ENCODE measurements around the gene EIF2D. TPM values are rescaled to one million over a fixed set of nuclear protein-coding genes. Genes with fewer than 3 reads are reported as not detected.

The EIF2D gene
- total RNA-seq, 1 donor from 2014 or later = 47.0 TPM

- no peaks in the 10 kb centered on the region for H3K27me3 ChIP-seq (ENCODE audit: low read depth)
- ATAC-seq = peak; percentile 40 to 43
- DNase-seq = peak; percentile 64
- H3K4me1 ChIP-seq = peaks cover 85% of the 10 kb centered on the region
- peaks cover 12% of the 10 kb centered on the region for H3K36me3 ChIP-seq
- H3K4me3 ChIP-seq = peak overlapping the region; percentile 65
- intact Hi-C loops (cut with DNase I) = no loop called here
- TF ChIP-seq CTCF (IDR thresholded peaks at IDR 0.05) = no peak
- no peaks in the 10 kb centered on the region for H3K9me3 ChIP-seq
- H3K27ac ChIP-seq = peak overlapping the region; percentile 92
These were observed 54.4 kb downstream of the EIF2D start for GRCh38 chr1:206557636-206558473.

- DNase-seq (peak; percentile 94), ATAC-seq (peak; percentile 85 to 90)
- H3K36me3 ChIP-seq = peaks cover 5% of the 10 kb centered on the region
- peak overlapping the region; percentile 65 for H3K4me3 ChIP-seq
- H3K27ac ChIP-seq = peak overlapping the region; percentile 92
- intact Hi-C loops (cut with DNase I) = no loop called here
- H3K4me1 ChIP-seq = peaks cover 77% of the 10 kb centered on the region
- TF ChIP-seq CTCF (IDR thresholded peaks at IDR 0.05) = no peak
- no peaks in the 10 kb centered on the region for H3K9me3 ChIP-seq
- no peaks in the 10 kb centered on the region for H3K27me3 ChIP-seq (ENCODE audit: low read depth)
These were observed 55.3 kb downstream of the EIF2D start for GRCh38 chr1:206556750-206557635.

- H3K27ac ChIP-seq = peak overlapping the region; percentile 13
These were observed 56.1 kb downstream of the EIF2D start for GRCh38 chr1:206556047-206556749.

GRCh38 chr1:206555473-206555935 is 56.8 kb downstream of the EIF2D start:
- DNase-seq (no peak), ATAC-seq (no peak)
- no peaks in the 10 kb centered on the region for H3K36me3 ChIP-seq
- no peak overlapping the region for H3K27ac ChIP-seq
- intact Hi-C loops (cut with DNase I) = no loop called here
- no peaks in the 10 kb centered on the region for H3K27me3 ChIP-seq (ENCODE audit: low read depth)
- no peak overlapping the region for H3K4me3 ChIP-seq
- H3K9me3 ChIP-seq = no peaks in the 10 kb centered on the region
- no peak for TF ChIP-seq CTCF (IDR thresholded peaks at IDR 0.05)
- peaks cover 78% of the 10 kb centered on the region for H3K4me1 ChIP-seq

More at GRCh38 chr1:206556047-206556749, 56.1 kb downstream of the EIF2D start:
- peaks cover 79% of the 10 kb centered on the region for H3K4me1 ChIP-seq
- no peaks in the 10 kb centered on the region for H3K27me3 ChIP-seq (ENCODE audit: low read depth)
- no peak overlapping the region for H3K4me3 ChIP-seq
- H3K36me3 ChIP-seq = no peaks in the 10 kb centered on the region
- intact Hi-C loops (cut with DNase I) = no loop called here
- H3K9me3 ChIP-seq = no peaks in the 10 kb centered on the region
- DNase-seq (no peak), ATAC-seq (no peak)
- TF ChIP-seq CTCF (IDR thresholded peaks at IDR 0.05) = no peak
